GM18870 (cell line): ENCODE data around the gene DNAH11.
"Not testable (repeated sequence)": the region's sequence is repeated elsewhere in the genome, so short reads cannot be mapped to it uniquely, and the experiment has no call there.

Experiments
- ATAC-seq: cut with Tn5 transposase; IDR thresholded peaks from one replicate; pipeline ENCODE4 v1.9.1; 2021; ENCODE audit warnings: moderate library complexity; ENCODE audit not compliant: unreplicated experiment

Gene DNAH11

DNA sequence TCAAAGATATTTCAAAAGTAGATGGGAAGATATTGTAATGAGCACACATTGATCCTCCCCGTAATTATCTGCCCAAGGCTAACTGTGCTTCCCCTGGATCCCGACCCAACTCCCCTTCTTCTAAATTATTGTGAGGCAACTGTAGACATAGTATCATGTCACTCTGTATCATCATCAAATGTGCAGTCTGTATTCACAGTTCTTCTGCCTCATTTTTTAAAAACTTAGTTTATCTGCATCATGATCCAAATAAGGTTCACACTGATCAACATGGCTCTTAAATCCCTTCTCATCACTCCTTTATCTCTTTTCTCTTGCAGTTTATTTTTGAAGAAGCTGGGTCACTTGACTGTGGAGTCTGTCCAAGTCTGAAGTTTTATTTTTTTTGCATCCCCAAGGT, 375.4 kb downstream of the DNAH11 start:
- ATAC-seq = no peak

DNA sequence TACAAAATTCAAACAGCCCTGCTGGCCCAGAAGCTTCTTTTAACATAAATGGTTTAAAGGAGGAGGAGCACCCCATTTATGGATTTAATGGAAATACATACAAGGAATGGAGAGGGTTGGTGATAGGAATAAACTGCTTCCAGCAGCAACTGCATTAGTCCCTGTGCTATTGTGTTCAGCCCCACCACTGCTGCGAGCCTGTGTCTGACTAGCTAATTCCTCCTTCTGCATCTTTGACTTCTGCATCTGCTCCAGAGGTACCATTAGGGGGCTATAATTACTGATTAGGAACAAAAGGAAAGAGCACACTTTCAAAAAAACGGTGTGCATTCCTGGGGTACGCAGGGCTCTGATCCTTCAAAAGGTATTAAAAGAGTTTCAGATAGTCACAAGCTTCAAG, 378.1 kb downstream of the DNAH11 start:
- no peak for ATAC-seq

DNA sequence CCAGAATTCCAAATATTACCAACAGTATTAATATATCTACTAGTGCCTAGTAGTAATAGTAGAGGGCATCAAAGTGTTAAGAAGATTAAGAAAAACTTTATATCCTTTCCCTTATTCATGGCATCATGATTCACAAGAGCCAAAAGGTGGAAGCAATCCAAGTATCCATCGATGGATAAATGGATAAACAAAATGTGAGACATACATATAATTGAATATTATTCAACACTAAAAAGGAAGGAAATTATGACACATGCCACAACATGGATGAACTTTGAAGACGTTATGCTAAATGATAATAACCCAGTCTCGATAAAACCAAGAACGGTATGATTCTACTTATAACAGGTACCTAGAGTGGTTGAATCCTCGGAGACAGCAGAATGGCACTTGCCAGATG, 379.8 kb downstream of the DNAH11 start:
- no peak for ATAC-seq

DNA sequence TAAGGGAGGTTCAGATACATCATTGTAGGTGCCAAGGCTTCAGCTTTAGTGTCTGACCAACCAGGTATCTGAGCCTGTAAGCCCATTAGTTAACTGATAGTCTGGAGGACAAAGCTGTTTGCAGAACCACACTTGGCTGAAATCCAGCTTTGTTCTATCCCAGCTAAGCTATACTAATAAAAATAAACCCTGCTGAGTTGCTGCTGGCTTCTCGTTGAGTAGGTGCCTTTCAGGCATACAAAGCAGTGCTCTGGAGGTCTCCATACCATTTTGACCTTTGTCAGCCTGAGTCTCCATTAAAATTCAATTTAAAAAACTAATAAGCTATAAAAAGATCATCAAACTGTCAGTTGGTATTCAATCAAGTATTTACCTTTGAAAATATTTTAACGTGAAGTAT, 380.8 kb downstream of the DNAH11 start:
- ATAC-seq = no peak

DNA sequence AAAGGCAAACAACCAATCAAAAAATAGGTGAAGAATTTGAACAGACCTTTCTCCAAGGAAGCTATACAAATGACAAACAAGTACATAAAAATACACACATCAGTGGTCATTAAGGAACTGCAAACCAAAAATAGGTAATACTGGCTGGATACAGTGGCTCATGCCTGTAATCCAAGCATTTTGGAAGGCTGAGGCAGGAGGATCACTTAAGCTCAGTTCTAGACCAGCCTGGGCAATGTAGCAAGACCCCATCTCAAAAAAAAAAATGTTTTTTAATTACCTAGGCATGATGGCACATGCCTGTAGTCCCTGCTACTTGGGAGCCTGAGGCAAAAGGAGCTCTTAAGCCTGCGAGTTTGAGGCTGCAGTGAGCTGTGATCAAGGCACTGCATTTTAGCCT, 383.6 kb downstream of the DNAH11 start:
- ATAC-seq = no peak

DNA sequence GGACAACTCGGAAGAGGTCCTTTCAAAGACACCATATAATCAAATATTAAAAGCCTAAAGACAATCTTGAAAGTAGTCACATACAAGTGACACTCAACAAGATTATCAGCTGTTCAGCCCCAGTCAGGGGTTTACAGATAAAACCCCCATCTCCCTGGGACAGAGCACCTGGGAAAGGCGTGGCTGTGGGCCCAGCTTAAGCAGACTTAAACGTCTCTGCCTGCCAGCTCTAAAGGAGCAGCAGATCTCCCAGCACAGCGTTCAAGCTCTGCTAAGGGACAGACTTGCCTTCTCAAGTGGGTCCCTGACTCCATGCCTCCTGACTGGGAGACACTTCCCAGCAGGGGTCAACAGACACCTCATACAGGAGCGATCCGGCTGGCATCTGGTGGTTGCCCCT, 384.9 kb downstream of the DNAH11 start:
- ATAC-seq = no peak

DNA sequence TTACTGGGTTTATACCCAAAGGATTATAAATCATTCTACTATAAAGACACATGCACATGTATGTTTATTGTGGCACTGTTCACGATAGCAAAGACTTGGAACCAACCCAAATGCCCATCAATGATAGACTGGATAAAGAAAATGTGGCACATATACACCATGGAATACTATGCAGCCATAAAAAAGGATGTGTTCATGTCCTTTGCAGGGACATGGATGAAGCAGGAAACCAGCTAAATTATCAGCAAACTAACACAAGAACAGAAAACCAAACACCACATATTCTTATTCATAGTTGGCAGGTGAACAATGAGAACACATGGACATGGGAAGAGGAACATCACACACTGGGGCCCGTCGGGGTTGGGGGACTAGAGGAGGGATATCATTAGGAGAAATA, 390.5 kb downstream of the DNAH11 start:
- ATAC-seq = not testable (repeated sequence)

DNA sequence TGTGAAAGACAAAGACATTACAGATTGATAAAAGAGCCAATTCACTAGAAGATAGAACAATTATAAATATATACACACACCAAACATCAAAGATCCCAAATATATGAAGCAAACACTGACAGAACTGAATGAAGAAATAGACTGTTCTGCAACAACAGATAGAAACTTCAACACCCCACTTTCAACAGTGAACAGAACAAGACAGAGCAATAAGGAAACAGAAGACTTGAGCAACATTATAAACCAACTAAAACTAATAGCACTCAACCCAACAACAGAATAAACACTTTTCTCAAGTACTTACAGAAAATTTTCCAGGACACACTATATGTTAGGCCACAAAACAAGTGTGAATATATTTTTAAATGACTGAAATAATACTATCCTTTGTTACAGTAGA, 392.0 kb downstream of the DNAH11 start:
- no peak for ATAC-seq

DNA sequence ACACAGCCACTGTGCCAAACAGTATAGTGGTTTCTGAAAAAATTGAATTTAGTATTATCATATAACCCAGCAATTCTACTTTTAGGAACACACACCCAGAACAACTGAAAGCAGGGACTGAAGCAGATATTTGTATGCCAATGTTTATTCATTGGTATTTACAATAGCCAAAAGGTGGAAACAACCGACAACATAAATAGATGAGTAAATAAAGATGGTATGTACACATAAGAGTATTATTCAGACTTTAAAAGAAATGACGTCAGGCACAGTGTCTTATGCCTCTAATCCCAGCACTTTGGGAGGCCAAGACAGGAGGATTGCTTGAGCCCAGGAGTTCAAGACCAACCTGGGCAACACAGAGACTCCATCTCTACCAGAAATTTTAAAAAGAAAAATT, 395.6 kb downstream of the DNAH11 start:
- no peak for ATAC-seq

DNA sequence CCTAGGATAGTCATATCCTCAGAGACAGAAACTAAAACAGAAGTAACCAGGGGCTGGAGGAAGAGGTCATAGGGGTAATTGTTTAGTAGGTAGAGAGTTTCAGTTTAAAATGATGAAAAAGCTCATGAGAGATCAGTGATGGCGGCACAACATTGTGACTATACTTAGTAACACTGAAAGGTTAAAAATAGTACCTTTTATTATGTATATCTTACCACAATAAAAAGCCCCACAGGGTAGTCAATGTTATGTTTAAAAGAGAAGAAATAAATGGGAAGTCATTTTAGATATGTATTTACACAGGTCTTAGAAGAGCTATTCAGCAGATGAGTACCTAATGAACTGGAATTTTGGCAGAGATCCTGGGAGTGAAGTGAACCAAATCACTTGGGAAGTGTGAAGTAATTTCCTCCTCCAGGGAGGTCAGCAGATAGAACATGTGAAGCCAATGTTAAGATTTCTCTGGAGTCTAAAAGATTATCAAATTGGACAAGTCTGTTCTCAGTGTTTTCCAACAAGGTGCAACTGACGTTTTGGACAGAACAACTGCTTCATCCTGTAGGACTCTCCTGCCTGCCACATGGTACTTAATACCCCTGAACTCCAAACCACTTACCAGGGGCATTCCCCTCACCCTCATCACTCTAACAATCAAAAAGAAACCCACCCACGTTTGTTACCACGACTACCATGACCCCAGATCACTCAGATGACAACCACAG, 396.5 kb downstream of the DNAH11 start:
- ATAC-seq = peak; percentile 85

DNA sequence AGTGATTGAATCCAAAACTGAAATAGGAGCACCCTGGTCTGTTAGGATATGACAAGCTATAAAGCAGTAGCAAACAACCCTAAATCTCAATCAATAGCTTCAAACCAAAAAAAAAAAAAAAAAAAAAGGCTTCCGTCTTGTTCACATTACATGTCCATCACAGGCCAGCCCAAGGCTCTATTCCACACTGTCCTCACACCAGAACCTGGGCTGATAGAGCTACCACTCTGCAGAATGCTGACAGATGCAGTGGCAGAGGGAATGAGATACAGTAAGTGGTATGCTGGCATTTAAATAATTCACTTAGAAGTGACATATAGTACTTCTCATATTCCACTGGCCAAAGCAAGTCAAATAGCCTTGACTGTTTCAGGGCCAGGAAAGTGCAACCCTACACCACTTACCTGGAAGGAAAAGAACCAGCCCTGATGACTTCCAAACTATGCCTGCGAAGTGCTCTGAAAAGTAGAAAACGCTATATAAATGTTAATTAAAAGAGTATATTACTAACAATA, 397.1 kb downstream of the DNAH11 start:
- no peak for ATAC-seq

DNA sequence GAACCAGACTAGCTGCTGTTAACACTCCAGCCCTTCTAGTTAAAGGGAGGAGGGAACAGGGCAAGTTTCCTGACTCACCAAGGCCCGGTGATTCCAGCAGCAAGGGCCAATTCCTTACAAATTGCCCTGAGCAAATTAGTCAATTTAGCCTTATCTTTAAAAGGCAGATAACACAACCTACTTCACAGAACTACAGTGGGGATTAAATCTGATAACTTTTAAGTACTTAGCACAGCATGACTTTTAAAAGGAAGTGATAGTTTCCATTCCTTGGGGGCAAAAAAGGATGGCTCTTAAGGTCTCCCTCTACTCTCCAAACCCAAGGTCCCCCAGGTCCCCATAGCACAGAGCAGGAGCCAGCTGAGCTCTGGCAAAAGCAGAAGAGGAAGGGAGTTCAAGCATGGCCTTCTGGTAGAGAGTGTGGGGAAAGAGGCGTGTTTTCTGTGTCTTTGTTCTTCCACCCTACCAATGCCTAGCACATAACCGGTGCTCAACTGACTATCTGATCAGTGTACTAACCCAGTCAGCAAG, 398.8 kb downstream of the DNAH11 start:
- no peak for ATAC-seq

DNA sequence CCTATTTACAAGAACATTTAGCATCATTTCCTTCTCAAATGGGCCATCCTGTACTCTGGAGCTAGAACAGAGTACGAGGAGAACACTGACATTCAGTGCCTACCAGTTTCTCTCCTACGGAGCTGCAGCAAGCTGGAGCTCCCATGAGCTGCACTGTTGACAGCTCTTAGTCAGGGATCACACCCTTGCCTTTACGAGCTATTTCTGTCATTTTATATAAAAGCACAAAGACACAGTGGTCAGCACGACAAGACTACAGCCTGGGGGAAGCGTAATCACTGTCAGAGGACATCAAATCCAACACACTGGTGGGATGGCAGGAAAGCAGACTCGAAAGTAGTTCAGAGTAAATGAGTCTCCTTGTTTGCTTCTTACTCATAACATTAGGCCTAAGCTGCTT, 400.1 kb downstream of the DNAH11 start:
- no peak for ATAC-seq

DNA sequence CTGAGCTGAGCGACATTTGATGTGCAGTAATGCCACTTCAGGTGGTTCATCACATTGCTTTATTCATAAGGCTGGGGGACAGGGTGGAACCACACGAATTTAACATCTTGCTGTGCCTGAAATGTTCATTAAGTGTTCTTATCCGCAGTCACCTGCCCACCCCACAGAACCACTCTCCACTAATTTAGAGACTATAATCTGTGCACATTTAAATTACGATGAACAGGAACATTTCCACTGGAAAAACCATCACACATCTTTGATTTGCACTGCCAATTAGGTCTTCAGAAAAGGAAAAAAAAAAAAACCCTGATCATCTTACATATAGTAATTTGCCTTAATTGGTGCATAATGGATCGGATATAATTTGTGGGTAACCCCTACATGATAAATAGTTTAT, 400.6 kb downstream of the DNAH11 start:
- ATAC-seq = no peak

DNA sequence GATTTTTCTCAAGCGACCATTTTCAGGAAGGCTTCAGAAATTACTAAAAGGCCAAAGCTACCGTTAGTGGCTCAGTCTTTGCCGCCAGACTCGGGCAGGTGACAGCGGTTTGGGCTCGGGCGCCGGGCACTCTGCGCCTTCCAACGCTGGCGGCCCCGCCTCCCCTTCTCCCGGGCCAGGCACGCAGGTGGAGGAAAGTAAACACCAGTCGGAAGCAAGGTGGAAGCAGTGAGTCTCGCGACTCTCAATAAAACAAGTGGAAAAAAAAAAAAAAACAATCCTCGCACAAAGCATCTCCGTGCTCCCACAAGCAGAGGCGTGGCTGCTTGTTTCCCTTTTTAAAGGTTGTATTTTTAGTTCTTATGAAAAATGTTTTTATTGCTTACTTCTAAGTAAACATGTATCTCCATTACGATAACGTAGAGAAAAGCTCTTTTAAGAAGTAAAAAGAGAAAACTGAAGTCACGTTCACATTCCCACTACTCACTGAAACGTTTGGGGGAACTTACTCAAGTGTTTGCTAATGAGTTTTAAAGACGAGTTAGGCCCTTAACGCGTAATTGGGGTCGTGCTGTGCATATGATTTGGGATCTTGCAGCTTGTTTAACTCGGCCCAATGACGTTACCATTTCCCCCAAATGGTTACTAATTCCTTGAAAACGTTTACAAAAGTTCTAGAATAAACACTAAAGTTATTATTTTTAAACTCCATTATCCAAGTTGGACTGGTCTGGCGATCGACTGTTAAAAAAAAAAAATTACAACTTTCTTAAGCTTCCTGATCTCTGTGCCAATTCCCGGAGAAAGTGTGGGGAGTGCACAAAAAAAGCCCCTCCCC, 402.0 kb downstream of the DNAH11 start:
- ATAC-seq = no peak

DNA sequence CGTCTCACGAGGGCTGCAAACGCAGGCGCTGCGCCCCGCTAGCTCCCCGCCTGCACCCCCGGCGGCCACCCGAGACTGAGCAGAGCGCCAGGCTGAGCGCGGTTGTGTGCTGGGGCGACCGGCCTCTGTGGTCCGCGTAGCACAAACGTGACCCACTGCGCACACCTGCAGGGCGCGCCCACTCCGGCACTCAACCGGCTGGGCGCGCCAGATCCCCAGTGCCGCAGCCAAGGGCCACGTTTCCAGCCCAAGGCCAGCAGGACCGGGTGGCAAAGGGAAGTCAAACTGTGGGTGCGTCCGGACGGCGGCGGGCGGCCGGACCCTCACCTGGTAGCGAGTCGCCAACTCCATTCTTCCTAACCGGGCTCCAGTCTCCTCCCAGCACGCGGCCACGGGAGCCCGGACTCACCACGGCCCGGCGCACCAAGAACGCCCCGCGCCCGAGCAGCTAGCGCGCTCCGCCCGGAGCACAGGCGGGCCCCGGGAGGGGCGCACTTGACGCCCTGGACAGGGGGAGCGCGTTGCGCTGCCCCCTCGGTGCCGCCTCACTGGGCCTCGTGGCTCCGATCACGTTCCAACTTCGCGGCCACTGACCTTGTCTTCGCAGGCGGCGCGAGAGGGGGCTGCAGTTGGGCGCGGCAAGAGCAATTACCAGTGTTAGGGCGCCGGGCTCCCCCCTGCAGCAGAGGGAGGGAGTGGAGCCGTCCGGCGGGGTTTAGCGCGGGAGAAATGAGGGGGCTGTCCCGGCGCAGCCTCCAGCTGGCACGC, 402.8 kb downstream of the DNAH11 start, which contains the start of gene CDCA7L:
CDCA7L (minus strand) TSS at position 446 of the 768 bp plus-strand sequence; CDS start at position 351, 95 bp downstream.
- peak; percentile 76 for ATAC-seq

DNA sequence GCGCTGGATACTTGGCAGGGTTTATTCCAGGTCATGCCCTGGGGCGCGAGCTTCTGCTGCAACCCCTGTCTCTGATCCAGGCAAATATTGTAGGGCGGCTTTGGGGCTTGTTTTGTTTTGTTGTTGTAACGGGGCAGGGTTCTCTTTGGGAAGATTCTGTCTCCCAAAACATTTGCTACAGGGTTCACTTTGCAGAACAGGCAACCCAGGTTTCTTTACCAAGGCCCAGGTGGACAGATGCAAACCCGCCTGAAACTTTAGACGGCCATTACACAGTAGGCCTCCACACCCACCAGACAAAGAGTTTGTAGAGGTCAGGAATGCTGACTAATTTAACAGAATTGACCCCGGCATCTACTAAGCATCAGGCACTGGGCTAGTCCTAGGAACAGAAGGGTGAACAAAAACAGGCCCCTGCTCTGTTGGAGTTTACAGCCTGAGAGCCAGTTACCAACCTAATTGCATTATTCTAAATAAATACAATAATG, 403.4 kb downstream of the DNAH11 start:
- ATAC-seq = no peak

DNA sequence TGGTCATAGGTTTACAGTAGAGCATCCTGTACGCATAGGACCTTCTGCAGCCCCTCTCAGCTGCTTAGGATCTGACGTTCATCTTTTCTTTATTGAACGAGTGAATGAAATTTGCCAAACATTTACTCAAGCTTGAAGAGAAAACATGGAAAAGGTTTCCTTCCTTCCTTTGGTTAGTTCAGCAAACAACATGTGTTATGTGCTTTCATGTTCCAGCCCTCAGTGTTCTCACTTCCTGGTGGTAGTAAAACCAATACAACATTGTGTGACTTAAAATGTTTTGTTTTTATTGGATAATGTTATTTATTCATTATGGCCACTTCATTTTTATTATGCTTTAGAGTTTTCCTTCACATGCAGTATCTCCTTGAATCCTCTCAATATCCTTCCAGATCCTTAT, 404.2 kb downstream of the DNAH11 start:
- no peak for ATAC-seq

DNA sequence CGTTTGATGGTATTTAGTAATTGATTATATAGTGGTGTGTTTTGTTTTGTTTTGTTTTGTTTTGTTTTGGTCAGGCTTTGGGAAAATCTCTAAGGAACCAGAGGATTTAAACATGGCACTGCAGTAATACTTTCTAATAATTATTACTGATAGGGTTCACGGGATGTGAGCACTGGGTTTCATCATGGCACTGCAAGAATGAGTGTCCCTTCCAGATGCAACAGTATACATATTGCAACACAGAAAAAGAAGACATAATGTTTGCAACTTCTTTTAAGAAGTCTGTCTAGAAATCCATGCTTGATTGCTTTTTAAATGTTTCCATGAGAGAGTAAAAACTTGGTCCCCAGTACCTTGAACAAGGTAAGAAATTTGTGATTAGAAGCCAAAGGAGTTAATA, 405.1 kb downstream of the DNAH11 start:
- ATAC-seq = no peak

DNA sequence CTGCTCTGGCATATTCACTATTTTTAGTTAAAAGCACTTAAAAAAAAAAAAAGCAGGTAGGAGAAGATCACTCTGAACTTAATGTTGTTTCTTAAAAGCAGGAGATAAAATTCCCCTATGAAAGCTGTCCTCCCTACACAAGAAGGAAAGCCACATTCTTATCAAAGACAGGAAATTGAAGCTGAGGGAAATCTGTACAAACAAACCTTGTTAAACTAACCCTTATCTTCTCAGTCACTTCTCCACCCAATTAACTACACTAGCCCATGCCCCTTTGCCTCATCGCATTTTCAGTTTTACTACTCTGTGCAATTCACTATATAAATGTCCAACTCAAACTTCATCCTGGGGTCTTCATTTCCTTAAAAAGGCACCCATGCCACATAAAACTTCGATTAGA, 405.5 kb downstream of the DNAH11 start:
- no peak for ATAC-seq
